ENCODE results near the gene CD99.

CD99 gene, protein sequence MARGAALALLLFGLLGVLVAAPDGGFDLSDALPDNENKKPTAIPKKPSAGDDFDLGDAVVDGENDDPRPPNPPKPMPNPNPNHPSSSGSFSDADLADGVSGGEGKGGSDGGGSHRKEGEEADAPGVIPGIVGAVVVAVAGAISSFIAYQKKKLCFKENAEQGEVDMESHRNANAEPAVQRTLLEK

DNA sequence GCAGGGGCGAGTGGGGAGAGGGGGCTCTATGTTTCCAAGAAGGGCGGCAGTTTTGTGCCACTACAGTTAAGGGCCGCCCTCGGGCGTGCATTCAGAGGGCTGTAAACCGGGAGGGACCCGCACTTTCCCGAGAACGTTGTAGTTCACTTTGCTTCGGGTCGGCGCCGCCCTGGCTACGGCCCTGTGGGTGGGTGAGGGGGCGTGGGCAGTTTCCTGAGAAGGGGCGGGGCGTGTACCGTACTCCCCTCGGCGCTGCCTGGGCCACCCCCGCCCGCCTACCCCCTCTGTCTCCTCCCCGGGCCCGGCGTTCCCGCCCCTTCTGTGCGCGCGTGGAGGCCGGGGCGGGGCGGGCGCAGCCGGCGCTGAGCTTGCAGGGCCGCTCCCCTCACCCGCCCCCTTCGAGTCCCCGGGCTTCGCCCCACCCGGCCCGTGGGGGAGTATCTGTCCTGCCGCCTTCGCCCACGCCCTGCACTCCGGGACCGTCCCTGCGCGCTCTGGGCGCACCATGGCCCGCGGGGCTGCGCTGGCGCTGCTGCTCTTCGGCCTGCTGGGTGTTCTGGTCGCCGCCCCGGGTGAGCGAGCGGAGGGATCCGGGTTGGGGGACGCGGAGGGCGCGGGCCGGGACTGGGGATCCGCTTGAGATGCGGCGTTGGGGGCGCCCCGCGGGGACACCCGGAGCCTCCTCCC is at the start of gene CD99:
CD99 (plus strand) TSS at position 440 of the 687 bp plus-strand sequence; CDS start at position 506, 66 bp downstream.
- Histone ChIP-seq H3K9ac (ENCODE audit: low read length) (peak within 1 kb of the TSS; percentile 71), H3K79me2 (ENCODE audit: insufficient read depth, low read length) (no peaks in the 10 kb centered on the region), H2AFZ (ENCODE audit: low read length) (no peak within 1 kb of the TSS)

DNA sequence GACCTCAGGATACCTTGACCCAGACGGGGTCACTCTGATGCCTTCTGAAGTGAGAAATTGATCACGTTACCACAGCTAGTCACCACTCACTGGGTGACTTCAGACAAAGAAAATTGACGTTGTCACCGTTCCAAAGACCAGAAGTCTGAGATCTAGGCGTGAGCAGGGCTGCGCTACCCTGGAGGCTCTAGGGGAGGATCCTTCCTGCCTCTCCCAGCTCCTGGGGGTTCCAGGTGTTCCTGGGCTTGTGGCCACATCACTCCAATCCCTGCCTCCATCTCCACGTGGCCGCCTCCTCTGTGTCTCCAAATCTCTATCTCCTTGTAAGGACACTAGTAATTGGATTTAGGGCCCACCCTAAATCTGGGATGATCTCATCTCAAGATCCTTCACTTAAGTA is 48.9 kb upstream of the CD99 start:
- Histone ChIP-seq H3K9ac (ENCODE audit: low read length) (no peak overlapping the region), H3K4me3 (ENCODE audit: low read depth, low read length, poor library complexity, severe bottlenecking) (no peak overlapping the region), H3K27me3 (ENCODE audit: insufficient read depth, low read length) (no peaks in the 10 kb centered on the region), H3K4me2 (ENCODE audit: low read length) (no peak overlapping the region), H2AFZ (ENCODE audit: low read length) (no peak overlapping the region), H3K36me3 (ENCODE audit: insufficient read depth, low read length) (peaks cover 11% of the 10 kb centered on the region; the same call in 1 of the 2 replicates), H3K79me2 (ENCODE audit: insufficient read depth, low read length) (no peaks in the 10 kb centered on the region), H3F3A (ENCODE audit: insufficient read depth, low read length) (no peaks in the 10 kb centered on the region), H3K27ac (ENCODE audit: low read depth, low read length, poor library complexity, severe bottlenecking) (no peak overlapping the region), H4K20me1 (ENCODE audit: insufficient read depth, low read length) (no peaks in the 10 kb centered on the region), H3K9me2 (ENCODE audit: low read depth, low read length) (no peaks in the 10 kb centered on the region), H3K4me1 (ENCODE audit: insufficient read depth, low read length, severe bottlenecking) (no peaks in the 10 kb centered on the region), H3K9me3 (ENCODE audit: low read length) (no peaks in the 10 kb centered on the region)
- TF ChIP-seq, protein P1, sequence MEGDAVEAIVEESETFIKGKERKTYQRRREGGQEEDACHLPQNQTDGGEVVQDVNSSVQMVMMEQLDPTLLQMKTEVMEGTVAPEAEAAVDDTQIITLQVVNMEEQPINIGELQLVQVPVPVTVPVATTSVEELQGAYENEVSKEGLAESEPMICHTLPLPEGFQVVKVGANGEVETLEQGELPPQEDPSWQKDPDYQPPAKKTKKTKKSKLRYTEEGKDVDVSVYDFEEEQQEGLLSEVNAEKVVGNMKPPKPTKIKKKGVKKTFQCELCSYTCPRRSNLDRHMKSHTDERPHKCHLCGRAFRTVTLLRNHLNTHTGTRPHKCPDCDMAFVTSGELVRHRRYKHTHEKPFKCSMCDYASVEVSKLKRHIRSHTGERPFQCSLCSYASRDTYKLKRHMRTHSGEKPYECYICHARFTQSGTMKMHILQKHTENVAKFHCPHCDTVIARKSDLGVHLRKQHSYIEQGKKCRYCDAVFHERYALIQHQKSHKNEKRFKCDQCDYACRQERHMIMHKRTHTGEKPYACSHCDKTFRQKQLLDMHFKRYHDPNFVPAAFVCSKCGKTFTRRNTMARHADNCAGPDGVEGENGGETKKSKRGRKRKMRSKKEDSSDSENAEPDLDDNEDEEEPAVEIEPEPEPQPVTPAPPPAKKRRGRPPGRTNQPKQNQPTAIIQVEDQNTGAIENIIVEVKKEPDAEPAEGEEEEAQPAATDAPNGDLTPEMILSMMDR (IDR thresholded peaks at IDR 0.05; ENCODE audit: low read length): no peak
- no peak for TF ChIP-seq EZH2 (IDR thresholded peaks at IDR 0.05; ENCODE audit: borderline replicate concordance, low read length)

More for the DNA sequence above, at the start of gene CD99:
- no peaks in the 10 kb centered on the region for H3F3A ChIP-seq (ENCODE audit: insufficient read depth, low read length)
- H3K9me2 ChIP-seq (ENCODE audit: low read depth, low read length): no peaks in the 10 kb centered on the region
- H3K4me1 ChIP-seq (ENCODE audit: insufficient read depth, low read length, severe bottlenecking): peaks cover 32% of the 10 kb centered on the region
- no peaks in the 10 kb centered on the region for H3K27me3 ChIP-seq (ENCODE audit: insufficient read depth, low read length)
- no peaks in the 10 kb centered on the region for H3K9me3 ChIP-seq (ENCODE audit: low read length)
- H4K20me1 ChIP-seq (ENCODE audit: insufficient read depth, low read length): no peaks in the 10 kb centered on the region
- TF ChIP-seq, protein P1 (IDR thresholded peaks at IDR 0.05; ENCODE audit: low read length): no peak
- TF ChIP-seq EZH2 (IDR thresholded peaks at IDR 0.05; ENCODE audit: borderline replicate concordance, low read length): no peak
- H3K27ac ChIP-seq (ENCODE audit: low read depth, low read length, poor library complexity, severe bottlenecking): peak within 1 kb of the TSS; percentile 48
- peak within 1 kb of the TSS; percentile 77 for H3K4me3 ChIP-seq (ENCODE audit: low read depth, low read length, poor library complexity, severe bottlenecking)
- H3K4me2 ChIP-seq (ENCODE audit: low read length): peak within 1 kb of the TSS; percentile 68
- H3K36me3 ChIP-seq (ENCODE audit: insufficient read depth, low read length): no peaks in the 10 kb centered on the region

DNA sequence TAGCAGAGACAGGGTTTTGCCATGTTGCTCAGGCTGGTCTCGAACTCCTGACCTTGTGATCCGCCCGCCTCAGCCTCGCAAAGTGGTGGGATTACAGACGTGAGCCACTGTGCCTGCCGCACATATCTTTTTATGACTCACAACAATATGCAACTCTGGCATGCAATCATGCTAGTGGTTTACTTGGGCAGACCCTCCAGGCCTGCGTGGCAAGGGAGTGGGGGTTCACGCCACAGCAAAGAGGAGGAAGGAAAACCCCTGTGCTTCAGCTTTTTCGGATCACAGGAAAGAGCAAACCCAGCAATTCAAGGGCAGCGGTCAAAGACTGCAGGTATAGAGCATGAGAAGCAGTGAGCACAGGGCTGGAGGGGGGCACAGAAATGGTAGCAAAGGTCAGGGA is 48.3 kb upstream of the CD99 start:
- H3K4me1 ChIP-seq (ENCODE audit: insufficient read depth, low read length, severe bottlenecking): no peaks in the 10 kb centered on the region
- TF ChIP-seq EZH2 (IDR thresholded peaks at IDR 0.05; ENCODE audit: borderline replicate concordance, low read length): no peak
- TF ChIP-seq, protein P1 (IDR thresholded peaks at IDR 0.05; ENCODE audit: low read length): no peak
- peaks cover 11% of the 10 kb centered on the region; the same call in 1 of the 2 replicates for H3K36me3 ChIP-seq (ENCODE audit: insufficient read depth, low read length)
- H3K9ac ChIP-seq (ENCODE audit: low read length): no peak overlapping the region
- no peaks in the 10 kb centered on the region for H3K9me3 ChIP-seq (ENCODE audit: low read length)
- H3K79me2 ChIP-seq (ENCODE audit: insufficient read depth, low read length): no peaks in the 10 kb centered on the region
- H3K27me3 ChIP-seq (ENCODE audit: insufficient read depth, low read length): no peaks in the 10 kb centered on the region
- H3F3A ChIP-seq (ENCODE audit: insufficient read depth, low read length): no peaks in the 10 kb centered on the region
- H3K4me2 ChIP-seq (ENCODE audit: low read length): no peak overlapping the region
- H3K9me2 ChIP-seq (ENCODE audit: low read depth, low read length): no peaks in the 10 kb centered on the region
- H2AFZ ChIP-seq (ENCODE audit: low read length): no peak overlapping the region
- H3K27ac ChIP-seq (ENCODE audit: low read depth, low read length, poor library complexity, severe bottlenecking): no peak overlapping the region
- no peaks in the 10 kb centered on the region for H4K20me1 ChIP-seq (ENCODE audit: insufficient read depth, low read length)
- H3K4me3 ChIP-seq (ENCODE audit: low read depth, low read length, poor library complexity, severe bottlenecking): no peak overlapping the region
